ENCODE data around the gene OR11A1. TPM values are rescaled to one million over a fixed set of nuclear protein-coding genes. Genes with fewer than 3 reads are reported as not detected.
A peak's percentile ranks its signal among the peaks of the same experiment; 100 is the strongest.

The OR11A1 gene
- total and polyA plus RNA-seq, 2 experiments from 2014 or later = not detected

GRCh38 chr6:29419516-29419915 lies 37.4 kb downstream of the OR11A1 start:
- Mint-ChIP-seq H3K4me1 (peaks cover 10% of the 10 kb centered on the region; the same call in 2 of the 3 replicates), H3K4me3 (no peak overlapping the region), H3K36me3 (ENCODE audit: low read depth) (no peaks in the 10 kb centered on the region), H3K27ac (no peak overlapping the region), H3K9me3 (no peaks in the 10 kb centered on the region), H3K27me3 (ENCODE audit: insufficient read depth, low read depth, poor library complexity) (peaks cover 2% of the 10 kb centered on the region)
- H3K4me3 ChIP-seq = no peak overlapping the region
- ATAC-seq (no peak), DNase-seq (ENCODE audit: low spot score) (no peak)
- TF ChIP-seq CREB1 (CRISPR knock-in tag; IDR thresholded peaks at IDR 0.05; ENCODE audit: low read depth) (no peak), NANOG (IDR thresholded peaks at IDR 0.05; ENCODE audit: borderline replicate concordance) (no peak), POLR2AphosphoS5 (IDR thresholded peaks at IDR 0.05; ENCODE audit: low read depth) (no peak), EZH2 (IDR thresholded peaks at IDR 0.05; ENCODE audit: low read depth, unreplicated experiment) (no peak), ZNF331 (CRISPR knock-in tag; IDR thresholded peaks at IDR 0.05; ENCODE audit: low read depth) (no peak), CTCF (conservative IDR thresholded peaks at IDR 0.05; ENCODE audit: low read depth in 2 of 2) (no peak), STAT1 (IDR thresholded peaks at IDR 0.05; ENCODE audit: unreplicated experiment) (no peak), REST (IDR thresholded peaks at IDR 0.05; ENCODE audit: unreplicated experiment) (no peak), JUNB (IDR thresholded peaks at IDR 0.05; ENCODE audit: unreplicated experiment) (no peak), ZNF114 (CRISPR knock-in tag; IDR thresholded peaks at IDR 0.05) (no peak)
- no peaks in the 10 kb centered on the region for H3K79me2 ChIP-seq (replicated peaks; ENCODE audit: insufficient read depth)
- H3K4me2 ChIP-seq = no peak overlapping the region
- H3K27me3 ChIP-seq (ENCODE audit: insufficient read depth) = no peaks in the 10 kb centered on the region
- H3K36me3 ChIP-seq (ENCODE audit: insufficient read depth) = no peaks in the 10 kb centered on the region
- no peaks in the 10 kb centered on the region for H4K20me1 ChIP-seq (replicated peaks; ENCODE audit: insufficient read depth)
- H3K27ac ChIP-seq (ENCODE audit: low read depth) = no peak overlapping the region
- no peak overlapping the region for H2AFZ ChIP-seq
- H3K9me2 ChIP-seq (ENCODE audit: insufficient read depth) = no peaks in the 10 kb centered on the region
- peaks cover 3% of the 10 kb centered on the region; the same call in 1 of the 2 replicates for H3K4me1 ChIP-seq (ENCODE audit: insufficient read depth)
- H3F3A ChIP-seq (replicated peaks; ENCODE audit: low read depth) = no peaks in the 10 kb centered on the region

- H3K4me2 ChIP-seq = no peak within 1 kb of the TSS
- peak; percentile 59 for DNase-seq (ENCODE audit: low spot score)
- H3K36me3 ChIP-seq (ENCODE audit: insufficient read depth) = no peaks in the 10 kb centered on the region
- Mint-ChIP-seq H3K9me3 (no peaks in the 10 kb centered on the region; the same call in 2 of the 3 replicates), H3K27me3 (ENCODE audit: insufficient read depth, low read depth, poor library complexity) (no peaks in the 10 kb centered on the region), H3K36me3 (ENCODE audit: low read depth) (no peaks in the 10 kb centered on the region), H3K27ac (no peak within 1 kb of the TSS), H3K4me3 (no peak within 1 kb of the TSS), H3K4me1 (0 out of 3 replicates have a peak, but pooled peaks cover 2% of the 10 kb centered on the region)
- no peak within 1 kb of the TSS for H3K27ac ChIP-seq (ENCODE audit: low read depth)
- H3K9me2 ChIP-seq (ENCODE audit: insufficient read depth) = peaks cover 6% of the 10 kb centered on the region; the same call in 1 of the 2 replicates
- H3K79me2 ChIP-seq (replicated peaks; ENCODE audit: insufficient read depth) = no peaks in the 10 kb centered on the region
- peak; percentile 53 for ATAC-seq
- TF ChIP-seq STAT1 (IDR thresholded peaks at IDR 0.05; ENCODE audit: unreplicated experiment) = no peak
- TF ChIP-seq CTCF (conservative IDR thresholded peaks at IDR 0.05; ENCODE audit: low read depth in 2 of 2) = peak; percentile 64 to 67
- no peak for TF ChIP-seq EZH2phosphoT487 (IDR thresholded peaks at IDR 0.05; ENCODE audit: unreplicated experiment)
- H3F3A ChIP-seq (replicated peaks; ENCODE audit: low read depth) = no peaks in the 10 kb centered on the region
- H2AFZ ChIP-seq = no peak within 1 kb of the TSS
- H4K20me1 ChIP-seq (replicated peaks; ENCODE audit: insufficient read depth) = no peaks in the 10 kb centered on the region
- H3K27me3 ChIP-seq (ENCODE audit: insufficient read depth) = no peaks in the 10 kb centered on the region
- H3K4me3 ChIP-seq = no peak within 1 kb of the TSS
- H3K4me1 ChIP-seq (ENCODE audit: insufficient read depth) = no peaks in the 10 kb centered on the region
These were observed 42.3 kb downstream of the OR11A1 start, which contains the start of gene OR12D1 for GRCh38 chr6:29414588-29414987. OR12D1 (plus strand) TSS chr6:29414928.

All from GM23338 (cell line).